Panc1 (cell line): ENCODE data around the gene UBE2L3.

Experiments used
- CTCF ChIP-seq: fragments of 450-650 bp; IDR thresholded peaks from 2 replicates; pipeline ENCODE4 v1.5.1; 2017; ENCODE audit warnings: mild to moderate bottlenecking
- POLR2AphosphoS5 ChIP-seq: IDR thresholded peaks from 2 replicates; pipeline ENCODE4 v1.6.1; 2012; ENCODE audit warnings: mild to moderate bottlenecking, low read depth, low read length, moderate library complexity
- REST ChIP-seq, 2 experiments: IDR thresholded peaks; 2 replicates each; pipeline ENCODE4 v1.6.1; 2011 to 2012; ENCODE audit warnings: low read depth in 2 of 2, control low read depth in 1 of 2, low read length in 1 of 2, mild to moderate bottlenecking in 1 of 2, moderate library complexity in 1 of 2; ENCODE audit not compliant: insufficient read depth in 1 of 2
- SIN3A ChIP-seq: IDR thresholded peaks from 2 replicates; pipeline ENCODE4 v1.6.1; 2012; ENCODE audit warnings: low read depth, mild to moderate bottlenecking, low read length, moderate library complexity, borderline replicate concordance; ENCODE audit not compliant: insufficient read depth
- TCF7L2 ChIP-seq: IDR thresholded peaks from 2 replicates; pipeline ENCODE4 v1.6.1; 2011; ENCODE audit warnings: mild to moderate bottlenecking, low read depth, low read length, inconsistent platforms

GRCh38 chr22:21599053-21599893 is 31.8 kb downstream of the UBE2L3 start:
- no peak for TF ChIP-seq CTCF
- no peak for TF ChIP-seq POLR2AphosphoS5
- TF ChIP-seq SIN3A, result no peak
- no peak for TF ChIP-seq REST (IDR thresholded peaks at IDR 0.05; ENCODE audit: insufficient read depth in 1 of 2, low read depth in 2 of 2, low read length in 1 of 2)
- TF ChIP-seq TCF7L2, result no peak
